HEK293 (cell line): ENCODE measurements around the gene AFF1.

Experiments used
- CTCF ChIA-PET: fragments of 350-600 bp; formaldehyde crosslinking; extraction: SDS; loops from one replicate; lab custom pipeline; 2021; ENCODE audit warnings: antibody characterized with exemption; lab: Yijun Ruan, JAX
- POLR2A ChIA-PET: fragments of 300-600 bp; formaldehyde crosslinking; extraction: SDS; loops from one replicate; lab custom pipeline; 2020; ENCODE audit warnings: antibody characterized with exemption, inconsistent platforms; lab: Yijun Ruan, JAX
- H3K27ac ChIP-seq: fragments of 200-500 bp; sonication (Bioruptor generic); 2 replicates; pipeline ENCODE4 v1.5.1; 2014; ENCODE audit warnings: low read depth, low read length, control low read depth, inconsistent platforms; ENCODE audit errors: extremely low read depth
- H3K36me3 ChIP-seq, 2 experiments: fragments of 200-500 bp in 1 of 2; sonication (Bioruptor generic) in 1 of 2; 1 replicate in 1 of 2; 2 replicates in 1 of 2; pipeline ENCODE4 v1.5.1; 2014 to 2017; ENCODE audit warnings: inconsistent platforms in 2 of 2, low read length in 2 of 2; ENCODE audit not compliant: control insufficient read depth in 2 of 2, insufficient read depth in 1 of 2
- H3K4me1 ChIP-seq: fragments of 200-500 bp; sonication (Bioruptor generic); 2 replicates; pipeline ENCODE4 v1.5.1; 2014; ENCODE audit warnings: mild to moderate bottlenecking, low read length, inconsistent platforms; ENCODE audit not compliant: control insufficient read depth, insufficient read depth
- H3K4me3 ChIP-seq: 2 replicates; pipeline ENCODE4 v1.5.1; 2011; ENCODE audit warnings: low read depth, mild to moderate bottlenecking, control low read depth, low read length, moderate library complexity
- H3K9me3 ChIP-seq: fragments of 200-500 bp; sonication (Bioruptor generic); 2 replicates; pipeline ENCODE4 v1.5.1; 2014; ENCODE audit warnings: low read depth, low read length, inconsistent platforms; ENCODE audit not compliant: control insufficient read depth, insufficient read depth
- AEBP2 ChIP-seq: fragments of 450-650 bp; formaldehyde crosslinking; IDR thresholded peaks from 2 replicates; pipeline ENCODE4 v1.5.1; 2016; ENCODE audit warnings: missing biosample characterization, missing genetic modification characterization, borderline replicate concordance
- BCL11A ChIP-seq: fragments of 450-650 bp; formaldehyde crosslinking; IDR thresholded peaks from 2 replicates; pipeline ENCODE4 v1.5.1; 2016; ENCODE audit warnings: low read depth, missing biosample characterization, missing genetic modification characterization
- OVOL3 ChIP-seq: fragments of 450-650 bp; formaldehyde crosslinking; IDR thresholded peaks from 2 replicates; pipeline ENCODE4 v1.5.1; 2016; ENCODE audit warnings: missing biosample characterization, missing genetic modification characterization
- YY2 ChIP-seq: fragments of 450-650 bp; formaldehyde crosslinking; IDR thresholded peaks from 2 replicates; pipeline ENCODE4 v1.5.1; 2016; ENCODE audit warnings: missing biosample characterization, missing genetic modification characterization
- ZNF169 ChIP-seq: fragments of 450-650 bp; formaldehyde crosslinking; IDR thresholded peaks from 2 replicates; pipeline ENCODE4 v1.5.1; 2016; ENCODE audit warnings: missing biosample characterization, missing genetic modification characterization
- ZNF202 ChIP-seq: fragments of 450-650 bp; formaldehyde crosslinking; IDR thresholded peaks from 2 replicates; pipeline ENCODE4 v1.5.1; 2016; ENCODE audit warnings: missing biosample characterization, missing genetic modification characterization, borderline replicate concordance
- ZNF266 ChIP-seq: fragments of 450-650 bp; formaldehyde crosslinking; IDR thresholded peaks from 2 replicates; pipeline ENCODE4 v1.5.1; 2016; ENCODE audit warnings: missing biosample characterization, missing genetic modification characterization, low read depth
- ZNF311 ChIP-seq: fragments of 450-650 bp; formaldehyde crosslinking; IDR thresholded peaks from 2 replicates; pipeline ENCODE4 v1.5.1; 2017; ENCODE audit warnings: missing biosample characterization, missing genetic modification characterization, borderline replicate concordance
- ZNF510 ChIP-seq: fragments of 450-650 bp; formaldehyde crosslinking; IDR thresholded peaks from 2 replicates; pipeline ENCODE4 v1.5.1; 2018; ENCODE audit warnings: mild to moderate bottlenecking, missing genetic modification characterization, missing biosample characterization; ENCODE audit not compliant: insufficient replicate concordance
- ZNF530 ChIP-seq: fragments of 450-650 bp; formaldehyde crosslinking; IDR thresholded peaks from 2 replicates; pipeline ENCODE4 v1.5.1; 2016; ENCODE audit warnings: low read depth, missing biosample characterization, missing genetic modification characterization
- ZNF585B ChIP-seq: fragments of 450-650 bp; formaldehyde crosslinking; IDR thresholded peaks from 2 replicates; pipeline ENCODE4 v1.5.1; 2016; ENCODE audit warnings: missing biosample characterization, missing genetic modification characterization
- ZNF677 ChIP-seq: fragments of 450-650 bp; IDR thresholded peaks from 2 replicates; pipeline ENCODE4 v1.5.0; 2018; ENCODE audit warnings: missing biosample characterization, mild to moderate bottlenecking, missing genetic modification characterization, moderate library complexity
- ZNF792 ChIP-seq: fragments of 450-650 bp; formaldehyde crosslinking; IDR thresholded peaks from 2 replicates; pipeline ENCODE4 v1.5.1; 2016; ENCODE audit warnings: missing biosample characterization, missing genetic modification characterization
- ZNF830 ChIP-seq: fragments of 450-650 bp; IDR thresholded peaks from 2 replicates; pipeline ENCODE4 v1.5.0; 2018; ENCODE audit warnings: missing biosample characterization, missing genetic modification characterization, low read depth, mild to moderate bottlenecking, moderate library complexity
- ZNF837 ChIP-seq: fragments of 450-650 bp; formaldehyde crosslinking; IDR thresholded peaks from 2 replicates; pipeline ENCODE4 v1.5.1; 2016; ENCODE audit warnings: missing biosample characterization, missing genetic modification characterization
- ZSCAN30 ChIP-seq: fragments of 450-650 bp; IDR thresholded peaks from 2 replicates; pipeline ENCODE4 v1.5.1; 2018; ENCODE audit warnings: missing biosample characterization, mild to moderate bottlenecking, missing genetic modification characterization, moderate library complexity
- TF ChIP-seq, protein P1 (sequence below): fragments of 450-650 bp; formaldehyde crosslinking; IDR thresholded peaks from 2 replicates; pipeline ENCODE4 v1.5.1; 2016; ENCODE audit warnings: missing biosample characterization, missing genetic modification characterization, borderline replicate concordance

AFF1 gene

GRCh38 chr4:86921608-86922252, 13.1 kb upstream of the AFF1 start:
- TF ChIP-seq ZNF311 (tag by site-specific recombination): no peak
- peak; percentile 94 for TF ChIP-seq ZNF510
- Histone ChIP-seq H3K27ac (no peak overlapping the region), H3K9me3 (no peaks in the 10 kb centered on the region), H3K4me3 (no peak overlapping the region), H3K4me1 (no peaks in the 10 kb centered on the region), H3K36me3 (no peaks in the 10 kb centered on the region)
- POLR2A ChIA-PET: interaction anchor here (1.9 to 2.7 kb wide), 2 partner anchors 13 to 85 kb away, joined by 10 to 17 read pairs; partner anchors contain the start of gene AFF1
- CTCF ChIA-PET: interaction anchor here (0.6 to 6.7 kb wide), 32 partner anchors 9 to 550 kb away, joined by 3 to 74 read pairs (median 4); partner anchors contain the start of genes AFF1 and PTPN13

DNA sequence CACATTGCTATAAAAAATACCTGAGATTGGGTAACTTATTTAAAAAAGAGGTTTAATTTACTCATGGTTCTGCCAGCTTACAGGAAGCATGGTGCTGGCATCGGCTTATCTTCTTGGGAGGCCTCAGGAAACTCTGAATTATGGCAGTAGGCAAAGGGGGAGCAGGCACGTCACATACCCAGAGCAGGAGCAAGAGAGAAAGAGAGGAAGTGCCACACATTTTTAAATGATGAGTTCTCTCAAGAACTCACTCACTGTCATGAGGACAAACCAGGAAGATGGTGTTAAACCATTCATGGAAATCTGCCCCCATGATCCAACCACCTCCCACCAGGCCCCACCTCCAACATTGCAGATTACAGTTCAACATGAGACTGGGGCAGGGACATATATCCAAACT, 10.0 kb upstream of the AFF1 start:
- no peak overlapping the region for H3K4me3 ChIP-seq
- no peaks in the 10 kb centered on the region for H3K9me3 ChIP-seq
- H3K27ac ChIP-seq: no peak overlapping the region
- H3K4me1 ChIP-seq: no peaks in the 10 kb centered on the region
- no peaks in the 10 kb centered on the region for H3K36me3 ChIP-seq
- TF ChIP-seq ZNF530 (no peak), ZNF169 (tag by site-specific recombination) (no peak), ZSCAN30 (tag by site-specific recombination) (no peak), ZNF830 (tag by site-specific recombination) (no peak), ZNF202 (tag by site-specific recombination) (no peak), YY2 (tag by site-specific recombination) (no peak), ZNF266 (no peak), OVOL3 (tag by site-specific recombination) (no peak), ZNF792 (no peak), ZNF837 (no peak), ZNF585B (tag by site-specific recombination) (no peak), AEBP2 (tag by site-specific recombination) (no peak), ZNF677 (tag by site-specific recombination) (no peak), BCL11A (tag by site-specific recombination) (no peak)
- TF ChIP-seq, protein P1, sequence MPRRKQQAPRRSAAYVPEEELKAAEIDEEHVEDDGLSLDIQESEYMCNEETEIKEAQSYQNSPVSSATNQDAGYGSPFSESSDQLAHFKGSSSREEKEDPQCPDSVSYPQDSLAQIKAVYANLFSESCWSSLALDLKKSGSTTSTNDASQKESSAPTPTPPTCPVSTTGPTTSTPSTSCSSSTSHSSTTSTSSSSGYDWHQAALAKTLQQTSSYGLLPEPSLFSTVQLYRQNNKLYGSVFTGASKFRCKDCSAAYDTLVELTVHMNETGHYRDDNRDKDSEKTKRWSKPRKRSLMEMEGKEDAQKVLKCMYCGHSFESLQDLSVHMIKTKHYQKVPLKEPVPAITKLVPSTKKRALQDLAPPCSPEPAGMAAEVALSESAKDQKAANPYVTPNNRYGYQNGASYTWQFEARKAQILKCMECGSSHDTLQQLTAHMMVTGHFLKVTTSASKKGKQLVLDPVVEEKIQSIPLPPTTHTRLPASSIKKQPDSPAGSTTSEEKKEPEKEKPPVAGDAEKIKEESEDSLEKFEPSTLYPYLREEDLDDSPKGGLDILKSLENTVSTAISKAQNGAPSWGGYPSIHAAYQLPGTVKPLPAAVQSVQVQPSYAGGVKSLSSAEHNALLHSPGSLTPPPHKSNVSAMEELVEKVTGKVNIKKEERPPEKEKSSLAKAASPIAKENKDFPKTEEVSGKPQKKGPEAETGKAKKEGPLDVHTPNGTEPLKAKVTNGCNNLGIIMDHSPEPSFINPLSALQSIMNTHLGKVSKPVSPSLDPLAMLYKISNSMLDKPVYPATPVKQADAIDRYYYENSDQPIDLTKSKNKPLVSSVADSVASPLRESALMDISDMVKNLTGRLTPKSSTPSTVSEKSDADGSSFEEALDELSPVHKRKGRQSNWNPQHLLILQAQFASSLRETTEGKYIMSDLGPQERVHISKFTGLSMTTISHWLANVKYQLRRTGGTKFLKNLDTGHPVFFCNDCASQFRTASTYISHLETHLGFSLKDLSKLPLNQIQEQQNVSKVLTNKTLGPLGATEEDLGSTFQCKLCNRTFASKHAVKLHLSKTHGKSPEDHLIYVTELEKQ (tag by site-specific recombination): no peak
- ChIA-PET CTCF (interaction anchor here (0.6 to 6.7 kb wide), 4 partner anchors 11 to 168 kb away, joined by 3 to 74 read pairs (median 12); partner anchors contain the start of gene AFF1), POLR2A (no interaction called here)
